Measurements from ENCODE around the gene NUS1.
"Not testable (repeated sequence)": the region's sequence is repeated elsewhere in the genome, so short reads cannot be mapped to it uniquely, and the experiment has no call there.

Gene NUS1
- total RNA-seq, result 23.5 to 131 (median 65.6) reads per million in 9 experiments

DNA sequence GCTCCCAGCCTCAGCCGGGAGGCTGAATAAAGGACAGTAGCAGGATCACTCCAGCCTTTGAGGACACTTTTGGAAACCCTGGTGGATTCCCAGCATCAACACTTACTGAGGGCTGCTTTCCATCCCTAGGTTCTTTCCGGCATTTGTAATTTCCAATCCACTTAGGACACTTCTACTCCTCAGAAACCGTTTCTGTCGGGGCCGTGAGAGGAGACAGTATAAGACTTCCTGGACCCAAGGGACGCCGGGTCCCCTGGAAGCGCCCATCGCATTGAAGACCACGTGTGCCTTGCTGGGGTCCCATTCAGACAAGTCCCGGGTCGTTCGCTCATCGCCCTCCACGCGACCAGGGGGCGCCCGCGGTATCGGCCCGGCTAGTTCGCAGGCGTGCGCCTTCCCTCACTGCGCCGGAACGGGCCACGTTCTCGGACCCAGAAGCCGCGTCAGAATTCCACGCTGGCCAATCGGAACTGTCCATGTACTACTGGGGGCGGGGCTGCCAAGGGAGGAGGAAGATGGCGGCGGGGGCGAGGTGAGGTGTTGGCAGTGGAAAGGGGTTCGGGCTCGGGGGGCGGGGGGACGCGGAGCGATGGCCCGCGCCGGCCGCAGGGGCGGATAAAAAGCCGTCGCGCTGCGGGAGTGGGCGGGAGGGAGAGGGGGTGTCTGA lies at the start of gene NUS1:
NUS1 (plus strand) TSS at position 479 of the 667 bp plus-strand sequence. CDS start 202 bp downstream, outside the sequence.
- H3K4me1 Mint-ChIP-seq (ENCODE audit: low read depth in 2 of 2), result peaks cover 35 to 47% of the 10 kb centered on the region in 2 donors
- no peaks in the 10 kb centered on the region for H3K9me3 Mint-ChIP-seq
- H3K27me3 Mint-ChIP-seq, result no peaks in the 10 kb centered on the region
- DNase-seq (peak; percentile 97 to 99 (median 98)), ATAC-seq (replicated peaks) (peak; percentile 92)
- H3K36me3 Mint-ChIP-seq (ENCODE audit: insufficient read depth), result peaks cover 18% of the 10 kb centered on the region
- H3K27ac Mint-ChIP-seq, result peak within 1 kb of the TSS; percentile 93 to 94
- peak within 1 kb of the TSS; percentile 88 to 91 for H3K4me3 Mint-ChIP-seq

DNA sequence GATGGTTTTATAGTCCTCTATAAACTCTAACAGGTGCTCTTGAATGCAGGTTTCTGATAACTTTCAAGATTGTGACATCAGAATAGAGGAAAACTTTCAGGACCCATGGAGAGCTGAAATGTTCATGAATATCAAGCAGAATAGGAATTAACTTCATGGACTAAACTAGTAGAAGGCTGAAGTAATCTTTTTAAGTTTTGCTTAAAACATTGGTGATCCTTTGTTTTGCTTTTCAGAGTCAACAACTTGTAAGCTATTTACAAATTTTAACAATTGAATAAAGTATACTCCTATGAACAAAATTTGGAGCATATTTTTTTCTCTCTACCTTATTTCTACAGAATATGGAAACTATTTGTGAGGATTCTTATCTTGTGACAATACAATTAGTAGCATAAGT lies 47.7 kb upstream of the NUS1 start:
- Mint-ChIP-seq H3K4me3 (no peak overlapping the region), H3K9me3 (peaks cover 0 to 3% of the 10 kb centered on the region in 2 donors), H3K4me1 (ENCODE audit: low read depth in 2 of 2) (no peaks in the 10 kb centered on the region), H3K36me3 (ENCODE audit: insufficient read depth) (no peaks in the 10 kb centered on the region), H3K27ac (no peak overlapping the region), H3K27me3 (peaks cover under 1 to 6% of the 10 kb centered on the region in 2 donors)
- DNase-seq, result no peak
- no peak for ATAC-seq (replicated peaks)

DNA sequence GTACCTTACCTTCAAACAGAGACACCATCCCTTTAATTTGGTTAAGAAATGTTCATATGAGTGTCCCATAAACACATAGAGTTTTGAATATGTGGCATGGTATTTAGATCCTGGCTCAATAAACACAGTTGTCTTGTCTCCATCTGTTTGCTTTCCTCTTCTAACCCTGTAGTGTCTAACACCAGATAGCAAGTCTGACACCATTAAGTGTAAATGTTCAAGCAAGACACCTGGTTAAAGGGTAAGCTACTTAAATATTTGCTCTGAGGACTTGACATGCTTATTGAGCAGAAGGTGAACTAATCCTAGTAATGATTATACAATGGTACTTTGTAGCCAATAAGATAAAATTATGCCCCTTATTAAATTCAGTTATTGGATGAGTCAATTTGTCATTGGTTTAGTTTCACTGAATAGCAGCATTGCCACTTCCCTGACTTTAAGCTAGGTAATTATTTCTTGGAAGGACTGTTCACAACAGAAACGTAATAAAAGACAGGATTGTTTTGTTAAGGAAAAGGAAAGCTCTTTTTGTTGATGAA lies 46.1 kb upstream of the NUS1 start:
- ATAC-seq (replicated peaks) (no peak), DNase-seq (no peak)
- Mint-ChIP-seq H3K27me3 (peaks cover 6 to 11% of the 10 kb centered on the region in 2 donors), H3K4me1 (ENCODE audit: low read depth in 2 of 2) (no peaks in the 10 kb centered on the region), H3K36me3 (ENCODE audit: insufficient read depth) (no peaks in the 10 kb centered on the region), H3K4me3 (no peak overlapping the region), H3K9me3 (peaks cover 0 to 3% of the 10 kb centered on the region in 2 donors), H3K27ac (no peak overlapping the region)

GRCh38 chr6:117637770-117638169 lies 37.5 kb upstream of the NUS1 start:
- H3K4me1 Mint-ChIP-seq (ENCODE audit: low read depth in 2 of 2), result no peaks in the 10 kb centered on the region
- ATAC-seq (replicated peaks), result no peak
- H3K9me3 Mint-ChIP-seq, result no peaks in the 10 kb centered on the region
- no peak overlapping the region for H3K4me3 Mint-ChIP-seq
- peaks cover 0 to 20% of the 10 kb centered on the region in 2 donors for H3K27me3 Mint-ChIP-seq
- DNase-seq, result no peak
- H3K36me3 Mint-ChIP-seq (ENCODE audit: insufficient read depth), result no peaks in the 10 kb centered on the region
- no peak overlapping the region for H3K27ac Mint-ChIP-seq

GRCh38 chr6:117642976-117643375 lies 32.3 kb upstream of the NUS1 start:
- Mint-ChIP-seq H3K27me3 (peaks cover 12 to 24% of the 10 kb centered on the region in 2 donors), H3K27ac (no peak overlapping the region)
- ATAC-seq (replicated peaks), result no peak

GRCh38 chr6:117651984-117652383 lies 23.3 kb upstream of the NUS1 start:
- not testable (repeated sequence) for H3K27ac Mint-ChIP-seq, H3K9me3 Mint-ChIP-seq, H3K4me3 Mint-ChIP-seq

More at GRCh38 chr6:117642976-117643375, 32.3 kb upstream of the NUS1 start:
- no peak for DNase-seq
- no peaks in the 10 kb centered on the region for H3K4me1 Mint-ChIP-seq (ENCODE audit: low read depth in 2 of 2)
- no peaks in the 10 kb centered on the region for H3K9me3 Mint-ChIP-seq
- H3K36me3 Mint-ChIP-seq (ENCODE audit: insufficient read depth), result no peaks in the 10 kb centered on the region
- H3K4me3 Mint-ChIP-seq, result no peak overlapping the region

DNA sequence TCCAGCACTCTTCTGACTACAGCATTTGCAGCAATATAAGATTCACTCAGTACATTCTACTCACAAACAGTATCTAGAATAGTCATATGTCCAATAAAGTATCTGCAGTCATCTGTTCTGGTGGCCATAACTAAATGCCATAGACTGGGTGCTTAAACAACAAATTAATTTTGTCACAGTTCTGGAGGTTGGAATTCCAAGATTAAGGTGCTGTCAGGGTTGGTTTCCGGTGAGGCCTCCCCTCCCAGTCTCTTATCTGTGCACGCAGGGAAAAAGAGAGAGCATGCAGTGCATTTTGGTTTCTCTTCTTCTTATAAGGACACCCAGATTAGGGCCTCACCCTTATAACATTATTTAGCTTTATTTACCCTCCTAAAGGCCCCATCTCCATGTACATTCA lies 21.3 kb upstream of the NUS1 start:
- ATAC-seq (replicated peaks) (no peak), DNase-seq (no peak)
- H3K36me3 Mint-ChIP-seq (ENCODE audit: insufficient read depth), result no peaks in the 10 kb centered on the region
- H3K4me3 Mint-ChIP-seq, result no peak overlapping the region
- H3K27me3 Mint-ChIP-seq, result no peaks in the 10 kb centered on the region
- H3K9me3 Mint-ChIP-seq, result no peaks in the 10 kb centered on the region
- H3K4me1 Mint-ChIP-seq (ENCODE audit: low read depth in 2 of 2), result no peaks in the 10 kb centered on the region
- no peak overlapping the region for H3K27ac Mint-ChIP-seq

More at GRCh38 chr6:117651984-117652383, 23.3 kb upstream of the NUS1 start:
- H3K4me1 Mint-ChIP-seq (ENCODE audit: low read depth in 2 of 2); H3K27me3 Mint-ChIP-seq; H3K36me3 Mint-ChIP-seq (ENCODE audit: insufficient read depth); DNase-seq; ATAC-seq (replicated peaks): not testable (repeated sequence)

DNA sequence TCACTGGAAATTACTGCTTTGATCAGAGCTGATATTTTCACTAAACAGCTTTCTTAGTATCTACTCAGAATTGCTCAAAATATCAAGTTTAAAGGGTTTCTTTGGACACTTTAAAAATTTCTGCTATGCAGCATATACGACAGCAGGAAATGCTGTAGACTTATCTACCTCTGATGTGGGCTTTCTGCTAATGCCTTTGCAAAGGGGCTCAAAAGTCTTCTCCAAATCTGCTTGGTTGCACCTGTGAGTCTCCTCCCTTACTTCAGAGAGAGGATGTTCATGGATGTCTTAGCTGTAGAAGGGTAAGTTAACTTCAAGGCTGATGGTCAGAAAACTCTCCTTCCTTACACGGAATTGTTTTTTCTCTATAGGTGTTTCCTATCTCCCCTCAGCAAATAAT lies 19.9 kb upstream of the NUS1 start:
- ATAC-seq (replicated peaks) (no peak), DNase-seq (no peak)
- Mint-ChIP-seq H3K9me3 (no peaks in the 10 kb centered on the region), H3K36me3 (ENCODE audit: insufficient read depth) (no peaks in the 10 kb centered on the region), H3K27ac (no peak overlapping the region), H3K4me1 (ENCODE audit: low read depth in 2 of 2) (no peaks in the 10 kb centered on the region), H3K27me3 (no peaks in the 10 kb centered on the region), H3K4me3 (no peak overlapping the region)

GRCh38 chr6:117666881-117667280 lies 8.4 kb upstream of the NUS1 start:
- DNase-seq (no peak), ATAC-seq (replicated peaks) (no peak)
- H3K27me3 Mint-ChIP-seq, result no peaks in the 10 kb centered on the region
- no peak overlapping the region for H3K27ac Mint-ChIP-seq
- H3K4me1 Mint-ChIP-seq (ENCODE audit: low read depth in 2 of 2), result no peaks in the 10 kb centered on the region
- H3K9me3 Mint-ChIP-seq, result no peaks in the 10 kb centered on the region
- no peaks in the 10 kb centered on the region for H3K36me3 Mint-ChIP-seq (ENCODE audit: insufficient read depth)
- H3K4me3 Mint-ChIP-seq, result no peak overlapping the region

DNA sequence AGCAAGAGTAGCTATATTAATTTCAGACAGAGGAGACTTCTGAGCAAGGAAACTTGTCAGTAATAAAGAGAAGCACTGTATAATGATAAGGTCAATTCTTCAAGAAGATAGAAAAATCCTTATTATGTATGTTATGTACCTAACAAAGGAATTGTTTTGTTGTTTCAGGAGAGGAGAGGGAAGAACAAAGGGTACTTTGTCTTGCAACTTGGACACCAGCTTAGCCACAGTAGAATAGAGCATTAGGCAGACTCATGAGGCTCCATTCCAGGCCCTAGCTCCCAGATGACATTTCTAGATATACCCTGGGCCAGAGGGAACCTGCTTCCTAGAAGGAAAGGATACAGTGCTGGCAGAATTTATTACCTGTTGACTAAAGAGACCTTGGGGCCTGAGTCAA lies 6.5 kb upstream of the NUS1 start:
- DNase-seq, result no peak
- Mint-ChIP-seq H3K27ac (no peak overlapping the region), H3K4me1 (ENCODE audit: low read depth in 2 of 2) (no peaks in the 10 kb centered on the region), H3K27me3 (no peaks in the 10 kb centered on the region), H3K4me3 (no peak overlapping the region), H3K9me3 (no peaks in the 10 kb centered on the region), H3K36me3 (ENCODE audit: insufficient read depth) (no peaks in the 10 kb centered on the region)
- no peak for ATAC-seq (replicated peaks)

DNA sequence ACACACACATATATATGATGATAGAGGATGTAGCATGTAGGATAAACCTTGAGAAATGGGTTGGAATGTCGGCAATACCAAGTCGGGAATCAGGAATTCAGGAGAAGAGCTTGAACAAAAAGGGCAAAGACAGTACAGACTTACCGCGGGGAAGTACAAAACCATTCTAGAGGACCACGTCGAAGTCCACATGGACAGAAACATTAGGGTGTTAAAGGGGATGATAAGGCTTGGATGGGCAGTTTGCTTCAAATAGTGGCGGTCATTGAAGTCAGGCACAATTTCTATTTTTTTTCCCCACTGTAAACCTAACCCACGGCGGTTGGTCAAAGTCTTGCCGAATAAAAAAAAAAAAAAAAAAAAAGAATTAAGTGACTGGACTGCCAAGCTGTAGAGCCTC lies 766 bp upstream of the NUS1 start:
- peaks cover 32 to 40% of the 10 kb centered on the region in 2 donors for H3K4me1 Mint-ChIP-seq (ENCODE audit: low read depth in 2 of 2)
- no peaks in the 10 kb centered on the region for H3K27me3 Mint-ChIP-seq
- no peaks in the 10 kb centered on the region for H3K9me3 Mint-ChIP-seq
- no peak for DNase-seq
- H3K4me3 Mint-ChIP-seq, result peak overlapping the region; percentile 88 to 91
- peak overlapping the region; percentile 93 to 94 for H3K27ac Mint-ChIP-seq
- H3K36me3 Mint-ChIP-seq (ENCODE audit: insufficient read depth), result peaks cover 18% of the 10 kb centered on the region
- no peak for ATAC-seq (replicated peaks)

- ATAC-seq (replicated peaks) (peak; percentile 52), DNase-seq (peak in 1 of 3 experiments; percentile 12)
- Mint-ChIP-seq H3K36me3 (ENCODE audit: insufficient read depth) (peaks cover 18% of the 10 kb centered on the region), H3K4me1 (ENCODE audit: low read depth in 2 of 2) (peaks cover 38 to 53% of the 10 kb centered on the region in 2 donors), H3K27ac (peak overlapping the region; percentile 93 to 94), H3K4me3 (peak overlapping the region; percentile 88 to 91)
- H3K27me3 Mint-ChIP-seq, H3K9me3 Mint-ChIP-seq: not testable (repeated sequence)
Observed at GRCh38 chr6:117675658-117676301, 511 bp downstream of the NUS1 start.

- ATAC-seq (replicated peaks) (no peak), DNase-seq (no peak)
- Mint-ChIP-seq H3K4me1 (ENCODE audit: low read depth in 2 of 2) (peaks cover 47 to 62% of the 10 kb centered on the region in 2 donors), H3K36me3 (ENCODE audit: insufficient read depth) (peaks cover 18% of the 10 kb centered on the region), H3K4me3 (peak overlapping the region; percentile 88 to 91), H3K27ac (peak overlapping the region; percentile 93 to 94), H3K27me3 (no peaks in the 10 kb centered on the region), H3K9me3 (no peaks in the 10 kb centered on the region)
Observed at GRCh38 chr6:117676577-117677218, 1.4 kb downstream of the NUS1 start.

Measured in effector memory CD8-positive, alpha-beta T cell (primary cell).